ENCODE results near the gene APOBR. TPM values are rescaled to one million over a fixed set of nuclear protein-coding genes. Genes with fewer than 3 reads are reported as not detected.

The APOBR gene
- total and polyA plus RNA-seq, 9 of the 15 experiments (the other 6 are each of a cell fraction or from before 2014, with no cell fraction given): 0.08 to 6.1 (median 2.8) TPM; not detected in 1

- TF ChIP-seq HNRNPL (IDR thresholded peaks at IDR 0.05; ENCODE audit: low read depth, low read length) (no peak), RBM15 (IDR thresholded peaks at IDR 0.05; ENCODE audit: insufficient read depth, low read length) (no peak), DDX20 (tag; IDR thresholded peaks at IDR 0.05; ENCODE audit: low read depth) (no peak), ZNF318 (IDR thresholded peaks at IDR 0.05; ENCODE audit: borderline replicate concordance in 1 of 2, low read depth in 1 of 2) (no peak)
Observed at GRCh38 chr16:28478506-28479180, 15.8 kb upstream of the APOBR start (continued).
